Activated CD8-positive, alpha-beta memory T cell treated with anti-CD3 and anti-CD28 coated beads, Interleukin-2, amount 50 U/mL, for 1 hour (primary cell): ENCODE measurements around the gene BZW2.

Experiments
- DNase-seq: peaks from one replicate; pipeline ENCODE4 v3.0.0-alpha.2; 2020; ENCODE audit errors: extremely low read depth

BZW2 gene

GRCh38 chr7:16645593-16646471 lies at the start of gene BZW2, which contains the start of gene ANKMY2:
TSS of gene BZW2 (plus strand) at chr7:16646181. CDS start at chr7:16665444, 19,263 bp downstream.
TSS of gene ANKMY2 (minus strand) at chr7:16645754. CDS start at chr7:16645573, 181 bp downstream.
- DNase-seq: peak; percentile 77

GRCh38 chr7:16598015-16598414 lies 48.0 kb upstream of the BZW2 start:
- no peak for DNase-seq

DNA sequence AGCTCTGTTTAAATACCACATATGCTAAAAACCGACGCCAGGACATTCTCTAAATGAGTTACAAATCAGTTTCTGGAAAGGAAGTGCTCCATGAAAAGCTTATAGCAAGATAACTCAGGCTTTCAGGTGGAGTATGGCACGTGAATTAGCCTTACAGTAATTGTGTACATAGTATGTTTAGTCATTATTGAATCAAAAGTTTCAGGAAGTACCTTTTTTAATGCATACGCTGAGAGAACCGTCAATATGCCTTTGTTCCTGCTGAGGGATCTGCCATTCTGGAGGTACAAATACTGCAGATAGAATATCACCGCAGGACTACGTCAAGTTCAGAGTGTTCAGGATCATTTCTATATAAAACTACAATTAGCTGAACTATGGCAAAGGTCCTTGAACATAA lies 46.1 kb upstream of the BZW2 start:
- no peak for DNase-seq

DNA sequence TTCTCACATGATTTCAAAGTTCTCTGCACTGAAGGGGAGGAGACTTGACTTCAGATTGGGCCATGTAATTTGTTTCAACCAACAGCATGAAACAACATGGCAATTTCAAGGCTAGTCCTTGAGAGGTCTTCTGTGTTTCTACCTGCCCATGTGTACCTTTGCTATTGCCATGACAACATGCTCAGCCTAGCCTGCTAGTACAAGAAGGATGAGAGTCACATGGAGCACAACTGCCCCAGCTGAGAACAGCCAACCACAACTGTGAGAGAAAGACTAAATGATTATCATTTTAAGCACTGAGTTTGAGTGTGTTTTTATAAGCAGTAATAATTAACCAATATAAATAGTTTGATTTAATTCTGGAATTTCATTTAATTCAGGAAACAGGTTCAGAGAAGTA lies 42.3 kb upstream of the BZW2 start:
- DNase-seq: no peak

DNA sequence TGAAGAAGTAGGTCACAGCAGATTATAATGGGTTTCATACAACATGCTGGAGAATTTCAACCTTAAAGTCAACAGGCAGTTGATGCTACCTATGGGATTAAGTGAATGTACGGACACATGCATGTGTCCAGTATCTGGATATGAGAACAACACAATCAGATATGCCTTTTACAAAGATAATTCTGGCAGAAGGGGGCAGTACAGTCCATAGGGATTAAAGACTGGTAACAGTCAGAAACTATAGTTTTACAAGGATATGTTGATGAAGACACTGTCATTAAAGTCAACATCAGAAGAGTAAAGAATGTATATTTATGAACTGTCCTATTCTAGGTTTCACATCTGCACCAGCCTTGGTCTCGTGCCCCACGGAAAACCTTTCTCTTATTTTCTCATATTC lies 41.9 kb upstream of the BZW2 start:
- DNase-seq: no peak

- DNase-seq: no peak
These were observed 39.3 kb upstream of the BZW2 start for GRCh38 chr7:16606704-16607103.

- no peak for DNase-seq
These were observed 36.0 kb upstream of the BZW2 start for GRCh38 chr7:16609842-16610450.

DNA sequence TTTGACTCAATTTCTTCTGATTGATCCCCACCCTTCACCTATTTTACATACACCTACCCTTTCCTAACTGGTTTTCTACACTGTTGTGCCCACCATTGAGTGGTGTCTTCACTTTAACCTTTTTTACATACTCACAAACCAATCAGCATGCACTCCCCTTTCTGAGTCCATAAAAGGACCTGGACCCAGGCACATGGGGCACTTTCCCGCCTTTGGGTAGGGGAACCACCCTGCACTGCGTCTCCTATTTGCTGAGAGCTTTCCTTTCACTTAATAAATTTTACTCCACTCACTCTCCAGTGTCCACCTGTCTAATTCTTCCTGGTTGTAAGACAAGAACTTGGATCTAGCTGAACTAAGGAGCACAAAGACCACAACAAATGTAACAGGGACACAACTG lies 34.3 kb upstream of the BZW2 start:
- DNase-seq: no peak

DNA sequence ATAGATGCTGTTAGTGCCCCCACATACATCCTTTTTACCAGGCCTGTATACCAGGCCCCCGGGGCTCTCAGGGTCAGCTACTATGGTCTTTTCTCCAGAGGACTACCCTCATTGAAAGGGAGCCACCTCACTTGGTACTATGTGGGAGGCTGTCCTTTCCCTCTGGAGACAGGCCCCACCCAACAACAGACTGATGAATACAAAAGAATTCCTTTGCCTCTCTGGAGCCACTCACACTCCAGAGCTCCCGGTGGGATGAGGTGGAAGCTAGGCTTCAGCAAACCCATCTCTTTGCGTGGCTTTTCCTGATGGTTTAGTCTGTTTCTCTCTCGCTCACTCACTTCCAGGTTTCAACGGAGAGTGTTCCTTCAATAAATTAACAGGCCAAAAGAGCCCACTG lies 30.8 kb upstream of the BZW2 start:
- DNase-seq: no peak

DNA sequence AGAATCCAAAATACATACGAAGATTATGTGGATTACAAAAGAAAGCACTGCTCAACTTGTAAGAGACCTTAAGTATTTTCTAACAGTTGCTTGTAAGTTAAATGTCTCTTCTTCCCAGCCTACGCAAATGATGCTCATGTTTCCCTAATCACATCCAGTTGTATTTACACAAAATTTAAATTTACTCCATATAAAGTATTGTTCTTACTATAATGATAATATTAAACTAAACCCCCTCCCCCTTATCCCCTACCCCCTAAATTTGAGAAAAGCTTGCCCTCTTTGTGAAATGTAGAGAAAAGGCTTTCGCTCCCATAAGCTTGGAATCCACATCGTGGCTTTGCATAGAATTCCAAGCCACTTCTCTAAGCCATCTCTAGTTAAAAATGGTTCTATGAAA lies 29.9 kb upstream of the BZW2 start:
- DNase-seq: no peak

DNA sequence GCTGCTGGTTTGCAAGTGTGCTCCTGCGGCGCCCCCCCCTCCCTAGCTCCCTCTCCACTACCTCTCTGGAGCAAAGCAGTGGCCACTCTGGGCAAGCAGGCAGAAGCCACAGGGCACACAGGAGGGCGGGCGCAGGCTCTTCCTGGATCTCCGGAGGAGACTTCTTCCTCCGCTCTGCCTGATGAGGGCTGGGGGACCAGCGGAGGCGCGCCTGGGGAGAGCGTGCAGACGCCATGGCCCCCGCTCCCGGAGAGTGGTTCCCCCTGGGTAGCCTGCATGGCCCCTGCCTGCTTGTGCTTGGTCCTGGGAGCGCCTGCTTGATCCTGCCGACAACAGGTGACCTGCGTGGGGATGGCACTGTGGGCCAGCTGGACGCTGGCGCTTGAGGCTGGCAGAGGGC lies 29.4 kb upstream of the BZW2 start:
- DNase-seq: no peak

GRCh38 chr7:16619979-16620408 lies 26.0 kb upstream of the BZW2 start:
- DNase-seq: no peak

GRCh38 chr7:16626388-16626787 lies 19.6 kb upstream of the BZW2 start:
- no peak for DNase-seq

GRCh38 chr7:16627236-16627635 lies 18.7 kb upstream of the BZW2 start:
- no peak for DNase-seq

DNA sequence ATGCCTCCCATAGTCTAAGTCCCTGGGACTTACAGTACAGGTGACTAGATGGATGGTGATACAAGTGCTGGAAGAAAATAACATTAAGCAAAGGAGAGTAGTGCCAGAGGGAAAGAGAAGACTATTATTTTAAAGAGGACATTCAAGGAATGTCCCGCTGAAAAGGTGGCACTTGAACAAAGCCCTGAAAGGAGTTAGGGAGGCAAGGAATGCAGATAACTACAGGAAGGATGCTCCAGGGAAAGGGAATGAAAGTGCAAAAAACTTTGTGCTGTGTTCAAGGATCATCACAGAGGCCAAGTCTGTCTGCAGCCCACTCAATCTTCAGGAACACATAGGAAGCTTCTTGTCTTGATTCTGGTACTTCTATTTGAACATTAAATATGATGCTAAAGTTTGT lies 15.3 kb upstream of the BZW2 start:
- DNase-seq: no peak

DNA sequence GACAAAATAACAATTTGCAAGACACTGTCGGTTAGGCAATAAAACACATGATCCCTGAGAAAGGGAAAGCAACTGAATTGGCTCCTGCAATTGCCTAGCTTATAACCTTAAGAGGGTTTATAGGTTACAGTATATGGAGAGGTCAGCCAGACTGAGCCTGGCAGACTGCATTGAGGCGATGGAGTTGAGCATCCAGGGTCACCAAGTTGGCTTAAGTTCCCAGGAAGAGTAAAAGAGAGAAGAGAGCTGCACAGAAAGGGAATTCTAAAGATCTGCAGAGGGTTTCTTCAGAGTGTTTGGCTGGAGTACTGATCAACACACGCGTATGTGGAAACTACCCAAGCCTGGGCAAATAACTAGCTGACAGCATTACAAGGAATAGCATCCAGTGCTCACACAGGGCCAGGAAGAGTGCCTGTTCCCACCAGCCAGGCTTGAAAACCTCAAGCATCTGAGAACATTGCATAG lies 11.7 kb upstream of the BZW2 start:
- DNase-seq: no peak

- DNase-seq: no peak
These were observed 9.4 kb upstream of the BZW2 start for GRCh38 chr7:16636555-16637101.

DNA sequence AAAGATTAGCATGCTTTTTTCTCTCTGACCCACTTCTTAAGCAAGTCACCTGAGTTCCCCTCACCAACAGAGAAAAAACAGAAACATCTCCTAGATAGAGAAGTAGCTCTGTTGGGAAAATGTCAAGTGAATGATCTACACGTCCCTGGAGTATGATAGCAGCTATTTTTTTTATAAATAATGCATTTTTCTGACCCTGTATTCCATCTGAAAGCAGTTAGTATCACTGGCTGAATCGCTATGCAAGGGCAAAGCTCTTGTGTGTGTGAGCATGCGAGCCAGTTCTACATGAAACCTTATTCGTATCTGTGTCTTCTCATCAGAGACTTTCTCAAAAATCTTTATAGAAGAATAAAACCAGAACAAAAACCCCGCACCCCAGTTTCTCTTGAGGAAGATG lies 8.6 kb upstream of the BZW2 start:
- no peak for DNase-seq

DNA sequence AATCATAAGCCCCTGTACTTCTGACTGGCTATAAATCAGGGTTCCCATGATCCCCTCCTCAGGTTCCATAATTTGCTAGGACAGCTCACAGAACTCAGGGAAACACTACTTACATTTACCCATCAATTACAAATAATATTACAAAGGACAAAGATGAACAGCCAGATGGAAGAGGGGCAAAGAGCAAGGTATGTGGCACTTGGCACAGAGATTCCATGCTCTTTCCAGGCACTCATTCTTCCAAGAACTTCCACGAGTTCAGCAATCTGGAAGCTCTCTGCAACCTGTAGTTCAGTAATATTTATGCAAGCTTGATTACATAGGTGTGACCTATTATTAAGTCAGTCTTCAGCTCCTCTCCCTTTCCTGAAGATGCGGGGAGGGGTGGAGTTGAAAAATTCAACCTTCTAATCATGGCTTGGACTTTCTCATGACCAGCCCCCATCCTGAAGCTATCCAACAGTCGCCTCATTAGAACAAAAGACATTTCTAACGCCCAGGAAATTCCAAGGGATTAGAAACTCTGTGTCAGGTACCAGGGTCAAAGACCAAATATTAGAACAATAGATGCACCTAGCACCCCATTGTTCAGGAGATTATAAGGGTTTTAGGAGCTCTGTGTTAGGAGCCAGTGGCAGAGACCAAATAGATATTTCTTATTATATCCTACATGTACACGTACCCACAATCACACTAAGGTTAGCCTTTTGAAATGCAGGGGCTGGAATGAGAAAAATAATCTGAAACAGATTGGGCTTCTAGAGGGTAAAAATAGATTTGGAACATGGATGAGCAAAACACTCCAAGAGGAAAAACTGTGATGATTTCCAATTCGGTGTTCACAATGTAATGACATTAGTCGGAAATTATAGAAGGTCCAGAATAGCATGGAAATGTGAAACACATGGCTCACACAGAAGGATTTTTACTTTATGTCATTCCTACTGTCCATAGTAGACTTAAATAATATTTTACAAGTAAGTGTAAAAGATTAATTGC lies 7.4 kb upstream of the BZW2 start:
- no peak for DNase-seq

DNA sequence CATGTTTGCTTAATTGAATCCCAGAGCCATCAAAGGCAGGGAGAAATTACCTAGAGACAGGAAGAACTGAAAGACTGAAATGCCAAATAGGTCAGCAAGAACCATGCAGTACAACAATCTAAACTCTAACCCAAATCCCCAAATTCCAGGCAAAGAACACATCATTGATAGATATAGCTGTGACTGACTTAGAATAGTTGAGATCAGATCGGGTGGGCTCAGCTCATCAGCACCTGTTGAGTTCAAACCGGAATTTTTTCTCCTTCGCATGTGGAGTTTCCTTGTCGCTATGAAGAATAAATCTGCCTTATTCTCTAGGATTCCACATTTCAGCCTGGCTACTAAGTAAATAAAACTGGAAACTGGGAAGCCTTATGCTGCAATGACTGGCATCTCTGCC lies 1.8 kb upstream of the BZW2 start:
- no peak for DNase-seq
